Lower leg skin (tissue), 3 donors: ENCODE measurements around the gene JAK1.

Source experiments
- CTCF ChIP-seq, 3 donors: fragments of 450-650 bp; IDR thresholded peaks; one replicate each; pipeline ENCODE4 v1.5.1; 2016; ENCODE audit warnings: antibody characterized with exemption in 3 of 3, mild to moderate bottlenecking in 3 of 3, moderate library complexity in 2 of 3
- POLR2A ChIP-seq, 2 donors: fragments of 450-650 bp; IDR thresholded peaks; one replicate each; pipeline ENCODE4 v1.6.1; 2016 to 2017; ENCODE audit warnings: antibody characterized with exemption in 2 of 2, mild to moderate bottlenecking in 1 of 2, moderate library complexity in 1 of 2

GRCh38 chr1:64948216-64948615 lies 18.1 kb downstream of the JAK1 start:
- TF ChIP-seq CTCF (IDR thresholded peaks at IDR 0.05) (no peak), POLR2A (IDR thresholded peaks at IDR 0.05) (no peak)
